Activated naive CD8-positive, alpha-beta T cell treated with anti-CD3 and anti-CD28 coated beads, Interleukin-2, amount 50 U/mL, for 16 hours (primary cell): ENCODE data around the gene RGL3.
"Not testable (repeated sequence)": the region's sequence is repeated elsewhere in the genome, so short reads cannot be mapped to it uniquely, and the experiment has no call there.

Source experiments
- DNase-seq: peaks from one replicate; pipeline ENCODE4 v3.0.0-alpha.2; 2020; ENCODE audit warnings: low read depth, low spot score

The RGL3 gene

GRCh38 chr19:11361771-11362731, 57.1 kb downstream of the RGL3 start:
- no peak for DNase-seq

- DNase-seq: no peak
Observed at GRCh38 chr19:11361037-11361770, 57.9 kb downstream of the RGL3 start.

- DNase-seq: no peak
Observed at GRCh38 chr19:11359421-11359820, 59.7 kb downstream of the RGL3 start.

GRCh38 chr19:11356676-11357550, 62.2 kb downstream of the RGL3 start:
- no peak for DNase-seq

GRCh38 chr19:11356074-11356397, 63.1 kb downstream of the RGL3 start:
- DNase-seq: no peak

- peak; percentile 65 for DNase-seq
Observed at GRCh38 chr19:11355160-11356073, 63.7 kb downstream of the RGL3 start, which contains the start of gene PLPPR2. PLPPR2 (plus strand) TSS chr19:11355432; CDS start chr19:11357674, 2,242 bp downstream.

GRCh38 chr19:11354102-11354501, 65.0 kb downstream of the RGL3 start:
- not testable (repeated sequence) for DNase-seq

GRCh38 chr19:11349171-11349570, 69.9 kb downstream of the RGL3 start:
- no peak for DNase-seq

- DNase-seq: no peak
Observed at GRCh38 chr19:11347546-11348039, 71.5 kb downstream of the RGL3 start.

GRCh38 chr19:11346104-11346940, 72.8 kb downstream of the RGL3 start, which contains the start of the genes CCDC159 and TMEM205:
CCDC159 (plus strand) TSS chr19:11346519; CDS start chr19:11346607, 88 bp downstream.
TMEM205 (minus strand) TSS chr19:11346268; CDS start chr19:11345619, 649 bp downstream.
- peak; percentile 98 for DNase-seq

GRCh38 chr19:11345122-11345803, 73.9 kb downstream of the RGL3 start:
- no peak for DNase-seq
